Superior temporal gyrus (tissue), 1 donor: ENCODE measurements around the gene SPHK2.
"Not testable (repeated sequence)": the region's sequence is repeated elsewhere in the genome, so short reads cannot be mapped to it uniquely, and the experiment has no call there.

Experiments
- DNase-seq: peaks from one replicate; pipeline ENCODE4 v3.0.0-alpha.2; 2016; ENCODE audit errors: extremely low spot score

Gene SPHK2

DNA sequence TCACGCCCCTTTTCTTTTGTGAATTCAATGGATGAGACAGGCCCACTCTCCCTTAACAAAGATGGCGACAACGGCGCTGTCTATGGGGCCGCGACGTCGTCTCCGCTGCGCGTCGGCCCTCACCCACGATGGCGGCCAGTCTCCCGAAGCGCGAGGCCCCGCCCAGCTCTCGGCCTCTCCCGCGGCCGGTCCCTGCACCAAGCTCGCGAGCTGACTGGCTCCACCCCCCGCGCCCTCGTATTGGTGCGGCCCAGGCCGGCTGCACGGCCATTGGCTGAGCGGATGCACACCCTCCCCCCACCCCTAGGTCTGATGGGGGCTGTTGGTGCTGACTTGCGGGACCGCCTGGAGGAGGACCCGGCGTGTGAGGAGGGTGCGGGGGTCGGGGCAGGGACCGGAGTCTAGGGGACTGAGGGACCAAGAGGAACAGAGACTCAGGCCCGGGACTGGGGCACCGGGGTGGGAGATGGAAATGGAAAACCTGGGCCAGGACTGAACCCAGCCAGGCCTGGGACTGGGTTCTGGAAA lies 4.8 kb downstream of the SPHK2 start:
- peak; percentile 98 for DNase-seq

DNA sequence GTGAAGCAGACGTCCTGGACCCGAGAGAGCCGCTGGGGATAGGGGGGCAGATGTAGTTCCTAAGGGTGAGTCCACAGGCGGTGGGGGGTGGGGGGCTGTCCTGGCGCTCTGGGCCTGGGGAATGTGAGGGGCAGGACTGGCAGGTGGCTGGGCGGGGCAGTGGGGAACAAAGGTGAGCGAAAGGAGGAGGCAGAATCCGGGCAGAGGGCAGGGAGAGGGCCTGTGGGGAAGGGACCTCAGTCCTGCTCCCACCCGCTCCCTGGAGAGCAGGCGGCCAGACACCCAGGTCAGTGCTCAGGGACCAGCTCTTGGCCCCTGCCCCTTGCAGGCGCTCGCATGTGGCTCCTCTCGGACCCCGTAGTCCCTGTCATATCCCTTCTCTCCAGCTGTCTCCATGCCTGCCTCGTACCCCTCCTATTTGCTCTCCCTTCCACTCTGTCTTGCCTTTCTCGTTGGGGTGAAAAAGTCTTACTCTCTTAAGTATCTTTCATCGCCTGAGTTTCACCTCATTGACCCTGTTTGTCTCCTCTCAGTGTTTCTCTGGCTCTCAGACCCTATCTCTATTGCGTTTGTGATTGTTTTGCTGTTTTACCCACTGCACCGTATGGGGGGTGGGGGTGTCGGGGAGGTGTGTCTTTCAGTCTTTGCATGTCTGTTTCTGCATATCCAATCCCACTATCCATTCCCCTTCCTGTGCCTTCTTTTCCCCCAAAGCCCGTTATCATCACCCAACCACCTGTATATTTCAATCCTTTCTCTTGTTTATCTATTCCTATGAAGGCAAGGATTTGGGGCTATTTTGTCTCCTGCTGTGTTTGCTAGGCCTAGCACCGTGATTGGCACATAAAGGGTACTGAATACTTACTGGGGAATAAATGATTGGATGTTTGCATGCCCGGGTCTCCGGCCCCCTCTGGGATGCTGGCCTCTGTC lies 5.8 kb downstream of the SPHK2 start:
- DNase-seq: no peak

DNA sequence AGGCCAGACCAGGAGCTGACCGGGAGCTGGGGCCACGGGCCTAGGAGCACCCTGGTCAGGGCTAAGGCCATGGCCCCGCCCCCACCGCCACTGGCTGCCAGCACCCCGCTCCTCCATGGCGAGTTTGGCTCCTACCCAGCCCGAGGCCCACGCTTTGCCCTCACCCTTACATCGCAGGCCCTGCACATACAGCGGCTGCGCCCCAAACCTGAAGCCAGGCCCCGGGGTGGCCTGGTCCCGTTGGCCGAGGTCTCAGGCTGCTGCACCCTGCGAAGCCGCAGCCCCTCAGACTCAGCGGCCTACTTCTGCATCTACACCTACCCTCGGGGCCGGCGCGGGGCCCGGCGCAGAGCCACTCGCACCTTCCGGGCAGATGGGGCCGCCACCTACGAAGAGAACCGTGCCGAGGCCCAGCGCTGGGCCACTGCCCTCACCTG lies 6.6 kb downstream of the SPHK2 start:
- no peak for DNase-seq

DNA sequence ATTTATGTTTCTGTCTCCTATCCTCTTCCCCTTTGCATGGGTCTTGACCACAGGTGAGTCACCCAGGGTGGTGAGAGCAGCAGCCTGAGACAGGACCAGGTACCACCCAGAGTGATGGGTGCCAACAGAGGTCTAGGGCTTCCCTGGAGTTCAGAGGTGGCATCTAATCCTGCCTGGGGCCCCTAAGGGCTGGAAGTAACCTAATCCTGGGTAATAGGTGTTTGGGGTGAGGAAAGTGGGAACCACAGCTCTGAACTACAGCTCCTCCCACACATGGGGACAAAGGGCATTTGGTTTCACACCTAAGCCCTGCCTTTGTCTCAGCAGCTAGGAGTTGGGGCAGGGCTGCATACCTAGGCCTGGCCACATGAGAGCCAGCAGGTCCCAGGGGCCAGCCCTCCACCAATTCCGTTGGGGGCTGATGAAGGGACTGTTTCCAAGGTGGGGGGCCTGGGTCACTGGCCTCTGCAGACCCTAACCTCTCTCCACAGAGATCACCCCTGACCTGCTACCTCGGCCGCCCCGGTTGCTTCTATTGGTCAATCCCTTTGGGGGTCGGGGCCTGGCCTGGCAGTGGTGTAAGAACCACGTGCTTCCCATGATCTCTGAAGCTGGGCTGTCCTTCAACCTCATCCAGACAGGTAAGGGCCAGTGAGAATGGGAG lies 8.0 kb downstream of the SPHK2 start:
- DNase-seq: no peak

DNA sequence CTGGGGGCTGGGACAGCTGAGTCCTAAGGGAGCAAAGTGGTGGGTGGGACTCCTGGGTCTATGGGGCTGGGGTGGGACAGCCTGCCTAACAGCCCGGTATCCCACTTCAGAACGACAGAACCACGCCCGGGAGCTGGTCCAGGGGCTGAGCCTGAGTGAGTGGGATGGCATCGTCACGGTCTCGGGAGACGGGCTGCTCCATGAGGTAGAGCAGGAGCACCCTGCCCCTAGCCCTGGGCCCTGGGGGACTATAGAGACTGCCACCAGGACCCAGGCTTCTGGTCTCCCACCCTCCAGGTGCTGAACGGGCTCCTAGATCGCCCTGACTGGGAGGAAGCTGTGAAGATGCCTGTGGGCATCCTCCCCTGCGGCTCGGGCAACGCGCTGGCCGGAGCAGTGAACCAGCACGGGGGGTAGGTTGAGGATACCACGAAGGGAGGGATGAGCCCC lies 8.6 kb downstream of the SPHK2 start:
- DNase-seq: no peak

DNA sequence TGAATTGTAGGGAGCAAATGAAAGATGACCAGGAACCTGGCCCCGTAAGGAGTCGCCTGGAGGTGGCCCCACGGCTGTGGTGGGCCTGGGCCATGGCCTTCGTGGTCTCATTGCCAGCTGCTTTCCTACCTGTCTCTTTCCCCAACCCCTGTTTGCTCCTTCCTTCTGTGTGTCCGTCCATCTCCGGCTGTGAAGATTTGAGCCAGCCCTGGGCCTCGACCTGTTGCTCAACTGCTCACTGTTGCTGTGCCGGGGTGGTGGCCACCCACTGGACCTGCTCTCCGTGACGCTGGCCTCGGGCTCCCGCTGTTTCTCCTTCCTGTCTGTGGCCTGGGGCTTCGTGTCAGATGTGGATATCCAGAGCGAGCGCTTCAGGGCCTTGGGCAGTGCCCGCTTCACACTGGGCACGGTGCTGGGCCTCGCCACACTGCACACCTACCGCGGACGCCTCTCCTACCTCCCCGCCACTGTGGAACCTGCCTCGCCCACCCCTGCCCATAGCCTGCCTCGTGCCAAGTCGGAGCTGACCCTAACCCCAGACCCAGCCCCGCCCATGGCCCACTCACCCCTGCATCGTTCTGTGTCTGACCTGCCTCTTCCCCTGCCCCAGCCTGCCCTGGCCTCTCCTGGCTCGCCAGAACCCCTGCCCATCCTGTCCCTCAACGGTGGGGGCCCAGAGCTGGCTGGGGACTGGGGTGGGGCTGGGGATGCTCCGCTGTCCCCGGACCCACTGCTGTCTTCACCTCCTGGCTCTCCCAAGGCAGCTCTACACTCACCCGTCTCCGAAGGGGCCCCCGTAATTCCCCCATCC lies 9.4 kb downstream of the SPHK2 start:
- DNase-seq: no peak

GRCh38 chr19:48629297-48629598 lies 9.9 kb downstream of the SPHK2 start:
- DNase-seq: no peak

DNA sequence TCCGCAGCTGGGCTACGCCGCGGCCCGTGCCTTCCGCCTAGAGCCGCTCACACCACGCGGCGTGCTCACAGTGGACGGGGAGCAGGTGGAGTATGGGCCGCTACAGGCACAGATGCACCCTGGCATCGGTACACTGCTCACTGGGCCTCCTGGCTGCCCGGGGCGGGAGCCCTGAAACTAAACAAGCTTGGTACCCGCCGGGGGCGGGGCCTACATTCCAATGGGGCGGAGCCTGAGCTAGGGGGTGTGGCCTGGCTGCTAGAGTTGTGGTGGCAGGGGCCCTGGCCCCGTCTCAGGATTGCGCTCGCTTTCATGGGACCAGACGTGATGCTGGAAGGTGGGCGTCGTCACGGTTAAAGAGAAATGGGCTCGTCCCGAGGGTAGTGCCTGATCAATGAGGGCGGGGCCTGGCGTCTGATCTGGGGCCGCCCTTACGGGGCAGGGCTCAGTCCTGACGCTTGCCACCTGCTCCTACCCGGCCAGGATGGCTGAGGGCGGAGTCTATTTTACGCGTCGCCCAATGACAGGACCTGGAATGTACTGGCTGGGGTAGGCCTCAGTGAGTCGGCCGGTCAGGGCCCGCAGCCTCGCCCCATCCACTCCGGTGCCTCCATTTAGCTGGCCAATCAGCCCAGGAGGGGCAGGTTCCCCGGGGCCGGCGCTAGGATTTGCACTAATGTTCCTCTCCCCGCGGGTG lies 10.4 kb downstream of the SPHK2 start:
- peak; percentile 33 for DNase-seq

DNA sequence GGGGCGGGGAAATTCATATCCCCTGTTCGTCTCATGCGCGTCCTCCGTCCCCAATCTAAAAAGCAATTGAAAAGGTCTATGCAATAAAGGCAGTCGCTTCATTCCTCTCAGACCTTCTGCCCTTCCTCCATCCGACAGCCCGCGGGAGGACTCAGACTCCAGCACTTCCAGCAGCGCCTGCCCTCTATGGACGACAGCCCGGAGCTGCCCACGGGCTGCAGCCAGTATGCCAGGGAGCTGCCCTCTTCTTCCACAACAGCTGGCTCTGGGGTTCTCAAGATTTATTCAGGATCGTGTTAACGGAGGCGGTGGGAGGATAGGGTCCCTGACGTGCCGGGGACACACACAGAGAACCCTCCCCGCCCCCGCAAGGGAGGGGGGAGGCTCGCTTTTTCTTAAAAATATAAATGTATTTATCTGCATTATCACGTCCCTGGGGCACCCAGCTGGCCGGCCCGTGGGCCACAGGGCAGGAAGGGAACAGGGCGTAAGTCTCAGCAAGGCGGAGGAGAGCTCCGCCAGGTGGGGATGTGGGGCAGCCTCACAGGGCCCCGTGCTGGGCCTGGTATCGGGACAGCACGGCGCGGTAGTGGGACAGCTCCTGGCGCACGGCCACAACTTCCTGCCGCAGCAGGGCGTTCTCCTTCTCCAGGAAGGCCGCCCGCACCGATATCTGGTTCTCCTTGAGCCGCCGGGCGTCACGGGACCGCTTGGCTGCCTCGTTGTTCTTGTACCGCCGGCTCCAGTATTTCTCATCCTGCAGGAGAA lies 11.2 kb downstream of the SPHK2 start:
- DNase-seq: peak; percentile 21

GRCh38 chr19:48631225-48631624 lies 11.9 kb downstream of the SPHK2 start:
- no peak for DNase-seq

GRCh38 chr19:48632286-48632685 lies 13.0 kb downstream of the SPHK2 start:
- DNase-seq: not testable (repeated sequence)

GRCh38 chr19:48632692-48633147 lies 13.4 kb downstream of the SPHK2 start:
- DNase-seq: no peak

DNA sequence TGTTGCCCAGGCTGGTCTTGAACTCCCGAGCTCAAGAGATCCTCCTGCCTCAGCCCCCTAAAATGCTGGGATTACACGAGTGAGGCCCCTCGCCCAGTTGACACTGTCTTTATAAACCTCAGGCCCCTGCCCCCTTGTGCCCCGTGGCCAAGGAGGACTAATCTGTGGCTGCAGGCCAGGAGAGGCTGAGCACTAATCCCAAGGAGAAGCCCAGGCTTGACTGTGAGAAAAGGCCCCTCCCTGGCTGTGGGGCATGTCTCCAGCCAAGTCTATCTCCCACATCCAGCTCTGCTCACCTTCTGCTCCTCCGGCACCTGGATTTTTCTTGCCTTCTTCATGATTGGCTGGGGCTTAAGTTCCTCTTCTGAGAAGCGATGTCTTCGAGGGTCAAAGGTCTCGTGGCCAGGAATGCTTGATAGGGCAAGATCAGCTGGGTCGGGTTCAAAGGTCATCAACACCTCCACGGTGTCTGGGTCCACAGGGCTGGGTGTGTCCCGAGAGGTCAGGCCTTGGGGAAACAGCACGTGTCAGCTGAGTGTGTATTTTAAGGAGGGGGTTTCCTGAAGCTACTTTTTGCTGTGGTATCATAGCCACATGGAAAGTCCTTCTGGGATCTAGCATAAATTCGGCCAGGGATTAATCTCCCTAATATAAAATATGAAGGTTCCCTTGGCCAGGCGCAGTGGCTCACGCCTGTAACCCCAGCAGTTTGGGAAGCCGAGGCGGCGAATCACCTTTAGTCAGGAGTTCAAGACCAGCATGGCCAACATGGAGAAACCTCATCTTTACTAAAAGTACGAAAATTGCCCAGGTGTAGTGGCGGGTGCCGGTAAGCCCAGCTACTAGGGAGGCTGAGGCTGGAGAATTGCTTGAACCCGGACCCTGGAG lies 14.1 kb downstream of the SPHK2 start:
- no peak for DNase-seq

DNA sequence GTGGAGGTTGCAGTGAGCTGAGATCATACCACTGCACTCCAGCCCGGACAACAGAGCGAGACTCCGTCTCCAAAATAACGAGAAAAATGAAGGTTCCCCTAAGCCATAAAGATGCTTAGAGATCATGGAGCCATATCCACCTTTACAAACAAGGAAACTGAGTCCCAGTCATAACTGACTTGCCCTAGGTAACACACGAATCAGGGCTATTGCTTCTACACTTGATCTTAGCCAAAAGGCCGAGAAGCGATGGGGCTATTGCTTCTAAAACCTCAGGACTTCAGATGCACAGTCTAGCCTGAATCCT lies 14.7 kb downstream of the SPHK2 start:
- DNase-seq: no peak

GRCh38 chr19:48634424-48635262 lies 15.3 kb downstream of the SPHK2 start:
- peak; percentile 91 for DNase-seq

- peak; percentile 24 for DNase-seq
Measured at GRCh38 chr19:48635263-48635965, 16.1 kb downstream of the SPHK2 start.

GRCh38 chr19:48635966-48636858 lies 16.9 kb downstream of the SPHK2 start:
- DNase-seq: peak; percentile 40
